Globus pallidus (tissue), 1 donor: ENCODE data around the gene SAMD14.
A peak's percentile ranks its signal among the peaks of the same experiment; 100 is the strongest.

ENCODE experiments used
- DNase-seq: peaks from one replicate; pipeline ENCODE4 v3.0.0-alpha.2; 2015; ENCODE audit warnings: low spot score

Gene SAMD14

GRCh38 chr17:50165066-50165465, 35.1 kb upstream of the SAMD14 start:
- no peak for DNase-seq

GRCh38 chr17:50164697-50164988, 34.7 kb upstream of the SAMD14 start:
- DNase-seq, result no peak

GRCh38 chr17:50163843-50164696, 34.1 kb upstream of the SAMD14 start:
- no peak for DNase-seq

GRCh38 chr17:50162466-50163254, 32.7 kb upstream of the SAMD14 start:
- no peak for DNase-seq

DNA sequence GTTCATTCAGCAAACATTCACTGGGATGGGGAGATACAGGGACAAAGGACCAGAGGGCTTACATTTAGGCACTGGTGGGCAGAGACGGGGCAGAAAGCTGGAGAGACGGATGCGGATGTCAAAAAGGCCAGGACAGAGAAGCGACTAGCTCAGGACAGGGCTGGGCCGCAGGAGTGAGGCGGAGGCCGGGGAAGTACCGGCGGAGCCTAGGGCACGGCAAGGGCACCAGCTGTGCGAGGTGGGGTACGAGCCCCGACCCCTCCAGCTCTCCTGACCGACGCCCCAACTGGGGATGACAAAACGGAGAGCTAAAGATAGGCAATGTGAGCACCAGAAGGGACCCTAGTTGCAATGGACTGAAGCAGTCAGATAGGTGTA, 31.9 kb upstream of the SAMD14 start:
- no peak for DNase-seq

DNA sequence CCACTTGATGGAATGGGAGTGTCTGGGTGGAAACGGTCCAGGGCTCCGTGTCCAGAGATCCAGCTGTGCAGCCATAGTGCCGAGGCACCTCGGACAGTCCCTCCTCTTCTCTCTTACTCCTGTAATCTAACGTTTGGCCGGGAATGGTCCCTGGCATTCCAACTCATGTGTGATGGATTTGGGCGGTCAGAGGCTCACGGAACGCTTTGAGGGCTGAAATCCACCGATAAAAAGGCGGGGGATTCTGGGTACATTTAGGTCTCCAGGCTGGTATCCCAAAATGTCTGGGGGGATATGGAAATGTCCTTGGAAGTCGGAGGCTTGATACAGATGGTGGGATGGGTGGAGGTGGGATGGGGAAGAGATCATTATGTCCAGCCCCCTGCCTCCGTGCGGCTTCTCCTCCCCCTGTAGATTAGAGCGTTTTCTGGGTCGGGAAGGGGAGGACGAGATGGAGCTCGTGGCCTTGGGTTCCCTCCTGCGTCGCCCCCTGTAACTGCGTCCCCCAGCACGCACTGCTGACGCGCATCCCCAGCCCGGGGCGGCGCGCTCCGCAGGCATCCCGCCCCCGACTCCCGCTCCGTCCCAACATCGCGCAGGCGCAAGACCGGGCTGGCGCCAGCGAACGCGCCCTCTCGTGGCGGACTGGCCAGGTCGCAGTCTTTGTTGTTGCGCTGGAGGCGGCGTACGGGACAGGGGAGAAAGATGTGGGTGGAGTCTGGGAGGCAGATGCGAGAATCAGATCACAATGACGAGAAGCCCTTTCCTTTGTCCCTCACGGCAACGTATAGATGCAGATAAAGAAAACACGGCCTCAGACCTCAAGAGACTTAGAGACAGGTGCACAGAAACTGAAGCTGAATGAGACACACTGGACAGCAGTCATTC, 31.3 kb upstream of the SAMD14 start:
- DNase-seq, result peak; percentile 85

- no peak for DNase-seq
Measured at GRCh38 chr17:50157891-50158290, 27.9 kb upstream of the SAMD14 start.

- DNase-seq, result no peak
Measured at GRCh38 chr17:50155115-50155819, 25.3 kb upstream of the SAMD14 start.

GRCh38 chr17:50154604-50155003, 24.6 kb upstream of the SAMD14 start:
- DNase-seq, result no peak

- DNase-seq, result no peak
Measured at GRCh38 chr17:50153650-50154575, 24.0 kb upstream of the SAMD14 start.

DNA sequence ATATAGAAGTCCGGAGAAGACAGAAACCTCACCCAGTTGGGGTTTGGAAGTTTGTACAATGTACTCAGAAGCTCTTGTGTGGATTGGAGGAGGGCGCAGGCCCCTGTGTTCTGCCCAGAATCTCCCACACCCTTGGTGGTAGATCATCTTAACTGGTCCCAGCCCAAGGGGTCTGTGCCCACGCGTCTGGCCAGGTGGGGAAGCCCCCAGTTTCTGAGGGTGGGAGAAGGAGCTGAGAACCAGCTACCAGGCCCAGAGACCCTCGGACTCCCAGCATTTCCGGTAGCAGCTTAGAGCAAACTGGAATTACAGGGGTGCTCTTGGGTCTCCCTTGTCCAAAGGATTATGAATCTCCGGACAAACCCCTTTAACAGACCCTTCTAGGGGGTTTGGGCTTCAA, 22.8 kb upstream of the SAMD14 start:
- DNase-seq, result no peak

DNA sequence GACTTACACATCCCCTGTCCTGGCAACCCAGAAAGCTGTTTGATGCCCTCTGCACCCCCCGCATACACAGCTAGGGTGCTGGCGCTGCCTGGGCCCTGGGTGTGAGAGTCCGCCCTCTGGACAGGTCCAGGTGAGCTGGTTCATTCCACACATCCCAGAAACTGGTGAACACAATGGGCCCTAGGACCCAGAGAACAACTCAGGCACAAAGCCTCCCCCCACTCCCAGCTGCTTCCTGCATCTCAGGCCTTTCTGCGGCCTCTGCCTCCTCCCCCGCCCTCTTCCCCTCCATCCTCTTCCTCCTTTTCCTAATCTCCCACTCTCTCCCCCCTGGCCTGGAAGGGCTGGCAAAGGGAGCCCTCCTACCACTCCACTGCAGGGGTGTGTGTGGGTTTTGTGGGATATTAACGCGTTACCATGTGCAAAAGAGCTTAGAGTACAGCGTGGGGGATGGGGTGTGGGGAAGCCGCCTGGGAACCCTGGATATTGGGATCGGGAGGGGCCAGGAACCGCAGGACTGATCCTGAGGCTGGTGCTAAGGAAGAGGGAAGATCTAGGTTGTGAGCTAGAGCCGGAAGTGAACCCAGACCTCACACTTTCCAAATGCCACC, 22.1 kb upstream of the SAMD14 start:
- DNase-seq, result peak; percentile 95

GRCh38 chr17:50151041-50151936, 21.3 kb upstream of the SAMD14 start:
- DNase-seq, result peak; percentile 90

- DNase-seq, result no peak
Measured at GRCh38 chr17:50150354-50151040, 20.5 kb upstream of the SAMD14 start, which contains the start of gene PPP1R9B. Gene PPP1R9B, minus strand, starts transcription at chr17:50150677. Its CDS starts 164 bp downstream, at chr17:50150513.

DNA sequence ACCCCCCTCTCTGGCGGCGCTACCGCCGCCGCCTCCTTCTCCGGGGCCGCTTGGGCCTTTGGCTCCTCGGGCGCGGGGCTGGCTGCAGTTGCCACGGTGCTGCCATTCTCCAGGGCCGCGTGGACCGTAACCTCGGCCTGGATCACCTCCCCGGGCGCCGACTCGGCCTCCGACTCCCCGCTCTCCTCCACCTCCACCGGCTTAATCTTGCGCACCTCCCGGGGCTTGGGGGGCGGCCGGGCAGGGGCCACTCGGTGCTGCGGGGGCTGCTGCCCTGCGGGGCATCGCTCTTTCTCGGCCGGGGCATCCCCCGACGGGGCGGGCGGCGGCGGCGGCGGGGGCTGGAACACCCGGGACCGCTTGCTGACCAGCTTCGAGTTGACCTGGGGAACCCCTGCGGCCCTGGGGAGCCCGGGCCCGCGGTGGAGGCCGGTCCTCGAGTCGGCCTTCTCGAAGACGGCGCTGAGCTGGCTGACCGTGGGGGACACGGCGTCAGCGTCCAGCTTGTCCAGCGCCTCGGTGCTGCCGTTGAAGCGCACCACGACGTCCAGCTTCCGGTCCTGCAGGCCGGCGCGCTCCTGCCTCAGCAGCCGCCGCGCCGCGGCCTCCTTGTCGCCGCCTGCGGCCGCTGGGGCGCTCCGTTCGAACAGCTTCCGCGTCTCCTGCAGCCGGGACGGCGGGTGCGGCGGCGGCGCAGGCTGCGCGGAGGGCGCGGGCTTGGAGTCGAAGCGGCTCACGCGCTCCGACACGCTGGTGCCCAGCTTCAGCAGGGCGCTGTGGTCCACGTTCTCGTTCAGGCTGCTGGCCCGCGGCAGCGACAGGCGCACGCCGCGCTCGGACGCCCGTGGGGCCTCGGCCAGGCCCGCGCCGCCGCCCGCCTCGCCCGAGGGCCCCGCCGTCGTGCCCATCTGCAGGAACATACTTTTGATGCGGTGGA, 19.7 kb upstream of the SAMD14 start:
- peak; percentile 43 for DNase-seq

DNA sequence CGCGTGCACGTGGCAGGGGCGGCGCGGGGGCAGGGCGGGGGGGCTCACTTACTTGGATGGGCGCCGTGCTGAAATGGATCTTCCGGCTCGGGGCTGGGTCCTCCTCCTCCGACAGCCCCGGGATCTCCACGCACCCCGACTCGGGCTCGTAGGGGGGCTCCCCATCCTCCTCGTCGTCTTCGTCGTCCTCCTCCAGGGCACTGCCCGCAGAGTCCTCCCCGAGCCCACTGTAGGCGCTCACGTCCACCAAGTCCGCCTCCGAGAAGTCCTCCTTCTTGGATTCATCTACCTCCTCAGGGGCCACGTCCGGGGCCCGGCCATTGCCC, 19.1 kb upstream of the SAMD14 start:
- no peak for DNase-seq
